ENCODE measurements around the gene PDE4DIP. TPM values are rescaled to one million over a fixed set of nuclear protein-coding genes. Genes with fewer than 3 reads are reported as not detected.
"Not testable (repeated sequence)": the region's sequence is repeated elsewhere in the genome, so short reads cannot be mapped to it uniquely, and the experiment has no call there.

Gene PDE4DIP
- total and polyA plus RNA-seq, 3 experiments from 2014 or later = 18.1 to 30.4 (median 29.1) TPM

DNA sequence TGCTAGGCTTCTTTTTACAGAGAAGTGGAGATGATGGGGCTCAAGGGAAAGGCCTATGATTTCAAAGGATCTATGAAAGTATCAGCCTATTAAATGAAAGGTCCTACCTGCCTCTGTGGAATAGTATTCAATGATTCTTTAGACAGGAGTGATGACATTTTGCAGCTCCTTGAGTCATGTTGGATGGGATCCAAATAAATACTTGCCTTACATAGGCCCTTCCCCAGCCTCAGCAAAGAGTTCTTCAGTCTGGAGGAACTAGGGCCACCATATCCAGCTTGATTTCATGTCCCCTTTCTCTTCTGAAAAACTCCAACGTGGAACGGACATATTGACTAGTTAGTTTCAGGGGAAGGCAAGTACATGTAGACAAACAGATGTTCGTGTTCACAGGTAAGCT is 171.3 kb downstream of the PDE4DIP start:
- H3K9me3 ChIP-seq (ENCODE audit: low read length); H3K4me1 Mint-ChIP-seq; H3K36me3 Mint-ChIP-seq; H3K9me3 Mint-ChIP-seq; H3K27me3 ChIP-seq (ENCODE audit: insufficient read depth, low read length, poor library complexity, severe bottlenecking); H3K4me3 ChIP-seq (ENCODE audit: low read length); H3K36me3 ChIP-seq (ENCODE audit: insufficient read depth, low read length); H3K4me3 Mint-ChIP-seq; H3K27me3 Mint-ChIP-seq; POLR2A ChIA-PET; H3K27ac ChIP-seq (ENCODE audit: low read depth, low read length); H3K4me1 ChIP-seq (ENCODE audit: insufficient read depth, low read length); H3K27ac Mint-ChIP-seq; DNase-seq; CTCF ChIA-PET: not testable (repeated sequence)

GRCh38 chr1:149016626-149017025 is 172.4 kb downstream of the PDE4DIP start:
- H3K36me3 Mint-ChIP-seq; H3K27ac Mint-ChIP-seq; H3K27ac ChIP-seq (ENCODE audit: low read depth, low read length); H3K4me1 ChIP-seq (ENCODE audit: insufficient read depth, low read length); H3K9me3 Mint-ChIP-seq; H3K4me3 Mint-ChIP-seq; H3K4me3 ChIP-seq (ENCODE audit: low read length); H3K36me3 ChIP-seq (ENCODE audit: insufficient read depth, low read length); H3K4me1 Mint-ChIP-seq; DNase-seq; POLR2A ChIA-PET; H3K9me3 ChIP-seq (ENCODE audit: low read length); H3K27me3 ChIP-seq (ENCODE audit: insufficient read depth, low read length, poor library complexity, severe bottlenecking); CTCF ChIA-PET; H3K27me3 Mint-ChIP-seq: not testable (repeated sequence)

DNA sequence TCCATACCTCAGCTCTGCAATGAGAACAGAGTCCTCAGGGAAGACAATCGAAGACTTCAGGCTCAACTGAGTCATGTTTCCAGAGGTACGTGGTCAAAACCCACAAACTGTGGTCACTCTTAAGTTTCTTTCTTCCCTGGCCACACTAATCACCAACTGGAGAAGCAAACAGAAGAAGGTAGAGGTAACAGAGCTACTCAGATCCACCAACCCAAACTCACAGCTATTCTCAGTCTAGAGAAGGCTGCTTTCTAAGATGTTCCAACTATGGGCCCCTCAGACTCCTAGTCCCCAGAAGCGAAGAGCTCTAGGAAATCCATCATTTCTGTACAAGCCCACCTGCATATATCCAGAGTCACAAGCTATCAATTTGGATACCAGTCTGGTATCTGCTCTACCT is 174.3 kb downstream of the PDE4DIP start:
- H3K27me3 ChIP-seq (ENCODE audit: insufficient read depth, low read length, poor library complexity, severe bottlenecking); H3K27ac Mint-ChIP-seq; H3K4me3 Mint-ChIP-seq; DNase-seq; H3K36me3 ChIP-seq (ENCODE audit: insufficient read depth, low read length); H3K9me3 ChIP-seq (ENCODE audit: low read length); H3K36me3 Mint-ChIP-seq; H3K4me3 ChIP-seq (ENCODE audit: low read length); H3K4me1 Mint-ChIP-seq; H3K4me1 ChIP-seq (ENCODE audit: insufficient read depth, low read length); H3K27me3 Mint-ChIP-seq; H3K9me3 Mint-ChIP-seq; CTCF ChIA-PET; H3K27ac ChIP-seq (ENCODE audit: low read depth, low read length); POLR2A ChIA-PET: not testable (repeated sequence)

- H3K36me3 Mint-ChIP-seq; H3K9me3 ChIP-seq (ENCODE audit: low read length); H3K4me1 Mint-ChIP-seq; H3K27me3 Mint-ChIP-seq; H3K27ac ChIP-seq (ENCODE audit: low read depth, low read length); H3K4me3 ChIP-seq (ENCODE audit: low read length); CTCF ChIA-PET; H3K27ac Mint-ChIP-seq; H3K36me3 ChIP-seq (ENCODE audit: insufficient read depth, low read length); POLR2A ChIA-PET; H3K4me3 Mint-ChIP-seq; H3K27me3 ChIP-seq (ENCODE audit: insufficient read depth, low read length, poor library complexity, severe bottlenecking); H3K9me3 Mint-ChIP-seq; H3K4me1 ChIP-seq (ENCODE audit: insufficient read depth, low read length); DNase-seq: not testable (repeated sequence)
Observed at GRCh38 chr1:149024327-149024726, 180.1 kb downstream of the PDE4DIP start.

DNA sequence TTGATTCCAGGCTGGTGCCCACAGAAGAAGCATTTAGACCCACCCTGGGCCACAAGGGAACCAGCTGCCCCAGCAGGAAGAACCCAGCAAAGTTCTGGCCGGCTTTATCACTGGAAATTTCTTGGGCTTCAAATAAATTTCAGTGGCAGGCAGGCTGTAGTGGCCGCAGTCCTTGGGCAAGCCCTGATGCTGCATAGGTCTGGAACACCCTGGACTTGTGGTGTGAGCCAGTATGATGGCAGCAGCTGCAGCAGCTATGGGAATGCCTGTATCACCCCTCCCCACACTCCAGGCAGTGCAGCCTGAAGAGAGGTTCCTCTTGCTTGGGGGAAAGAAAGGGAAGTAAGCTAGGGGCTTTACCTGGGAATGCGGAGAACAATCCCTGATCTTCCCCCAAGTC is 189.7 kb downstream of the PDE4DIP start:
- H3K9me3 ChIP-seq (ENCODE audit: low read length); DNase-seq; H3K9me3 Mint-ChIP-seq; H3K4me3 Mint-ChIP-seq; H3K4me3 ChIP-seq (ENCODE audit: low read length); H3K27me3 ChIP-seq (ENCODE audit: insufficient read depth, low read length, poor library complexity, severe bottlenecking); H3K36me3 ChIP-seq (ENCODE audit: insufficient read depth, low read length); H3K4me1 ChIP-seq (ENCODE audit: insufficient read depth, low read length); CTCF ChIA-PET; H3K27ac ChIP-seq (ENCODE audit: low read depth, low read length); H3K27me3 Mint-ChIP-seq; POLR2A ChIA-PET; H3K4me1 Mint-ChIP-seq; H3K27ac Mint-ChIP-seq; H3K36me3 Mint-ChIP-seq: not testable (repeated sequence)

DNA sequence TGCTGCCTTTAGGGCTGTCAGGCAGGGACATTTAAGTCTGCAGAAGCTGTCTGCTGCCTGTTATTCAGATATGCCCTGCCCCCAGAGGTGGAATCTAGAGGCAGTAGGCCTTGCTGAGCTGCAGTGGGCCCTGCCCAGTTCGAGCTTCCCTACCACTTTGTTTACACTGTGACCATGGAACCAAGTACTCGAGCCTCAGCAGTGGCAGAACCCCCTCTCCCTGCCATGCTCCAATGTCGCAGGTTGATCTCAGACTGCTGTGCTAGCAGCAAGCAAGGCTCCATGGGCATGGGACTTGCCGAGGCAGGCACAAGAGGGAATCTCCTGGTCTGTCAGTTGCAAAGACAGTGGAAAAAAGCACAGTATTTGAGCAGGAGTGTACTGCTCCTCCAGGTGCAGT is 198.8 kb downstream of the PDE4DIP start:
- H3K4me3 ChIP-seq (ENCODE audit: low read length); H3K27me3 ChIP-seq (ENCODE audit: insufficient read depth, low read length, poor library complexity, severe bottlenecking); H3K4me3 Mint-ChIP-seq; H3K9me3 ChIP-seq (ENCODE audit: low read length); H3K27ac Mint-ChIP-seq; CTCF ChIA-PET; H3K4me1 ChIP-seq (ENCODE audit: insufficient read depth, low read length); H3K36me3 Mint-ChIP-seq; H3K9me3 Mint-ChIP-seq; H3K27ac ChIP-seq (ENCODE audit: low read depth, low read length); H3K27me3 Mint-ChIP-seq; H3K4me1 Mint-ChIP-seq; H3K36me3 ChIP-seq (ENCODE audit: insufficient read depth, low read length); DNase-seq; POLR2A ChIA-PET: not testable (repeated sequence)

GRCh38 chr1:149064611-149065010 is 220.4 kb downstream of the PDE4DIP start:
- H3K4me1 ChIP-seq (ENCODE audit: insufficient read depth, low read length); H3K27ac ChIP-seq (ENCODE audit: low read depth, low read length); H3K4me3 Mint-ChIP-seq; H3K27me3 Mint-ChIP-seq; H3K9me3 Mint-ChIP-seq; CTCF ChIA-PET; H3K36me3 ChIP-seq (ENCODE audit: insufficient read depth, low read length); H3K27ac Mint-ChIP-seq; POLR2A ChIA-PET; H3K4me3 ChIP-seq (ENCODE audit: low read length); H3K4me1 Mint-ChIP-seq; H3K36me3 Mint-ChIP-seq; H3K9me3 ChIP-seq (ENCODE audit: low read length); H3K27me3 ChIP-seq (ENCODE audit: insufficient read depth, low read length, poor library complexity, severe bottlenecking); DNase-seq: not testable (repeated sequence)

- H3K27me3 ChIP-seq (ENCODE audit: insufficient read depth, low read length, poor library complexity, severe bottlenecking); H3K27me3 Mint-ChIP-seq; H3K36me3 ChIP-seq (ENCODE audit: insufficient read depth, low read length); H3K27ac Mint-ChIP-seq; CTCF ChIA-PET; DNase-seq; H3K27ac ChIP-seq (ENCODE audit: low read depth, low read length); H3K4me1 ChIP-seq (ENCODE audit: insufficient read depth, low read length); H3K4me1 Mint-ChIP-seq; H3K36me3 Mint-ChIP-seq; H3K9me3 Mint-ChIP-seq; H3K4me3 ChIP-seq (ENCODE audit: low read length); H3K9me3 ChIP-seq (ENCODE audit: low read length); POLR2A ChIA-PET; H3K4me3 Mint-ChIP-seq: not testable (repeated sequence)
Observed at GRCh38 chr1:149075505-149076127, 231.4 kb downstream of the PDE4DIP start.
